Measurements from ENCODE around the gene NR6A1. TPM values are rescaled to one million over a fixed set of nuclear protein-coding genes. Genes with fewer than 3 reads are reported as not detected.

NR6A1 gene
- polyA plus RNA-seq, 2 of the 4 experiments (the other 2 are of a cell fraction): 1.7 to 3.3 TPM

- Histone ChIP-seq H3K4me2 (no peak overlapping the region), H3K9me3 (no peaks in the 10 kb centered on the region), H3K27ac (no peak overlapping the region), H3K4me1 (peaks cover under 1% of the 10 kb centered on the region; the same call in 2 of the 3 replicates), H3K4me3 (no peak overlapping the region)
- no peak for TF ChIP-seq FOSL2 (IDR thresholded peaks at IDR 0.05)
- TF ChIP-seq FOSL2 (CRISPR knock-in tag; IDR thresholded peaks at IDR 0.05): no peak
- TF ChIP-seq GATA3 (IDR thresholded peaks at IDR 0.05; ENCODE audit: borderline replicate concordance): no peak
- no peak for TF ChIP-seq NPAS2 (CRISPR knock-in tag; IDR thresholded peaks at IDR 0.05; ENCODE audit: borderline replicate concordance)
- TF ChIP-seq TFCP2L1 (CRISPR knock-in tag; IDR thresholded peaks at IDR 0.05): no peak
- no peak for TF ChIP-seq NR3C1 (IDR thresholded peaks at IDR 0.05)
- TF ChIP-seq USF2 (IDR thresholded peaks at IDR 0.05): no peak
- TF ChIP-seq CTCF (IDR thresholded peaks at IDR 0.05): no peak
- TF ChIP-seq SREBF2 (IDR thresholded peaks at IDR 0.05): no peak
- no peak for TF ChIP-seq POLR2A (IDR thresholded peaks at IDR 0.05; ENCODE audit: low read length)
- TF ChIP-seq EP300 (IDR thresholded peaks at IDR 0.05): no peak
- TF ChIP-seq REST (IDR thresholded peaks at IDR 0.05): no peak
- TF ChIP-seq RNF2 (IDR thresholded peaks at IDR 0.05; ENCODE audit: borderline replicate concordance, low read depth): no peak
- no peak for TF ChIP-seq E2F6 (IDR thresholded peaks at IDR 0.05; ENCODE audit: borderline replicate concordance, low read depth)
- no peak for TF ChIP-seq RCOR1 (IDR thresholded peaks at IDR 0.05; ENCODE audit: low read depth, low read length)
- no peak for TF ChIP-seq CBX8 (IDR thresholded peaks at IDR 0.05)
- WGBS (ENCODE audit: missing lambda C conversion rate): 80% methylated on average over 1 of the region's 1 CpG
- FAIRE-seq (no peak), DNase-seq (ENCODE audit: low read depth in 1 of 2, low spot score in 1 of 2) (no peak), ATAC-seq (no peak)
- ChIA-PET CTCF (interaction anchor here (1.0 to 8.5 kb wide), 7 partner anchors 9 to 126 kb away, joined by 3 to 59 read pairs (median 6); partner anchors contain the start of gene WDR38), POLR2A (interaction anchor here (1.3 kb wide), 1 partner anchor 68 kb away, joined by 4 read pairs; no protein-coding TSS in a partner anchor)
Observed at GRCh38 chr9:124726886-124727285, 44.2 kb downstream of the NR6A1 start.

GRCh38 chr9:124725068-124725452 lies 46.1 kb downstream of the NR6A1 start:
- H3K4me2 ChIP-seq: no peak overlapping the region
- no peaks in the 10 kb centered on the region for H3K9me3 ChIP-seq
- FAIRE-seq (no peak), ATAC-seq (no peak), DNase-seq (ENCODE audit: low read depth in 1 of 2, low spot score in 1 of 2) (no peak)
- no peak overlapping the region for H3K27ac ChIP-seq
- TF ChIP-seq FOSL2 (IDR thresholded peaks at IDR 0.05): no peak
- no peak for TF ChIP-seq FOSL2 (CRISPR knock-in tag; IDR thresholded peaks at IDR 0.05)
- TF ChIP-seq EP300 (IDR thresholded peaks at IDR 0.05): no peak
- no peak for TF ChIP-seq FOXS1 (CRISPR knock-in tag; IDR thresholded peaks at IDR 0.05)
- TF ChIP-seq SREBF2 (IDR thresholded peaks at IDR 0.05): no peak
- no peak for TF ChIP-seq RARB (CRISPR knock-in tag; IDR thresholded peaks at IDR 0.05)
- TF ChIP-seq CTCF (IDR thresholded peaks at IDR 0.05): no peak
- TF ChIP-seq CBX2 (IDR thresholded peaks at IDR 0.05; ENCODE audit: borderline replicate concordance, low read depth): no peak
- no peak for TF ChIP-seq NFE2L2 (conservative IDR thresholded peaks at IDR 0.05; ENCODE audit: low read length)
- TF ChIP-seq ELK1 (IDR thresholded peaks at IDR 0.05; ENCODE audit: low read depth, low read length): no peak
- TF ChIP-seq POLR2AphosphoS2 (conservative IDR thresholded peaks at IDR 0.05; ENCODE audit: low read length): no peak
- no peak for TF ChIP-seq HOXA7 (CRISPR knock-in tag; IDR thresholded peaks at IDR 0.05)
- TF ChIP-seq E2F6 (IDR thresholded peaks at IDR 0.05; ENCODE audit: borderline replicate concordance, low read depth): no peak
- TF ChIP-seq MAZ (IDR thresholded peaks at IDR 0.05; ENCODE audit: borderline replicate concordance, low read depth, low read length): no peak
- ChIA-PET POLR2A (no interaction called here), CTCF (interaction anchor here (1.0 to 8.5 kb wide), 9 partner anchors 13 to 108 kb away, joined by 3 to 59 read pairs (median 3); partner anchors contain the start of gene NR6A1)
- peaks cover 18% of the 10 kb centered on the region for H3K4me1 ChIP-seq
- no peak overlapping the region for H3K4me3 ChIP-seq
- 95% methylated on average over 5 of the region's 5 CpGs for WGBS (ENCODE audit: missing lambda C conversion rate)

Data from A549 (cell line).